ENCODE results near the gene CELF1.
"Not testable (repeated sequence)": the region's sequence is repeated elsewhere in the genome, so short reads cannot be mapped to it uniquely, and the experiment has no call there.

Gene CELF1

DNA sequence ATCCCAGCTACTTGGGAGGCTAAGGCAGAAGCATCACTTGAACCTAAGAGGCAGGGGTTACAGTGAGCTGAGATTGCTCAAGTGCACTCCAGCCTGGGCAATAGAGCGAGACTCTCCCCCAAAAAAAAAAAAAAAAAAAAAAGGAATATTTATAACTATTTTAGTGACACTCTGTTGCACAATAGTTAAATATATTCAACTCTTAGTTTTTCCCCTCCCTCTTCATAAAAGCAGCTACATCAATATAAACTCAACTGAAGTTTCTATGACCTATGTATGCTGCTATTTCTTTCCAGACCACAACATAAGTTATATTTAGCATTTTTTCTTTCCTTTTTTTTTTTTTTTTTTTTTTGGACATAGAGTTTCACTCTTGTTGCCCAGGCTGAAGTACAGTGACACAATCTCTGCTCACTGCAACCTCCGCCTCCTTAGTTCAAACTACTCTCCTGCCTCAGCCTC, 19.2 kb downstream of the CELF1 start:
- TF ChIP-seq, protein P1, sequence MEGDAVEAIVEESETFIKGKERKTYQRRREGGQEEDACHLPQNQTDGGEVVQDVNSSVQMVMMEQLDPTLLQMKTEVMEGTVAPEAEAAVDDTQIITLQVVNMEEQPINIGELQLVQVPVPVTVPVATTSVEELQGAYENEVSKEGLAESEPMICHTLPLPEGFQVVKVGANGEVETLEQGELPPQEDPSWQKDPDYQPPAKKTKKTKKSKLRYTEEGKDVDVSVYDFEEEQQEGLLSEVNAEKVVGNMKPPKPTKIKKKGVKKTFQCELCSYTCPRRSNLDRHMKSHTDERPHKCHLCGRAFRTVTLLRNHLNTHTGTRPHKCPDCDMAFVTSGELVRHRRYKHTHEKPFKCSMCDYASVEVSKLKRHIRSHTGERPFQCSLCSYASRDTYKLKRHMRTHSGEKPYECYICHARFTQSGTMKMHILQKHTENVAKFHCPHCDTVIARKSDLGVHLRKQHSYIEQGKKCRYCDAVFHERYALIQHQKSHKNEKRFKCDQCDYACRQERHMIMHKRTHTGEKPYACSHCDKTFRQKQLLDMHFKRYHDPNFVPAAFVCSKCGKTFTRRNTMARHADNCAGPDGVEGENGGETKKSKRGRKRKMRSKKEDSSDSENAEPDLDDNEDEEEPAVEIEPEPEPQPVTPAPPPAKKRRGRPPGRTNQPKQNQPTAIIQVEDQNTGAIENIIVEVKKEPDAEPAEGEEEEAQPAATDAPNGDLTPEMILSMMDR (IDR thresholded peaks at IDR 0.05; ENCODE audit: low read depth, low read length, missing control alignments): no peak
- no peak overlapping the region for H3K4me3 ChIP-seq (ENCODE audit: low read depth, low read length)
- DNase-seq (ENCODE audit: low read depth): no peak
- in situ Hi-C loops (cut with HindIII; ENCODE audit: low sequenced_read_pairs): no loop called here

DNA sequence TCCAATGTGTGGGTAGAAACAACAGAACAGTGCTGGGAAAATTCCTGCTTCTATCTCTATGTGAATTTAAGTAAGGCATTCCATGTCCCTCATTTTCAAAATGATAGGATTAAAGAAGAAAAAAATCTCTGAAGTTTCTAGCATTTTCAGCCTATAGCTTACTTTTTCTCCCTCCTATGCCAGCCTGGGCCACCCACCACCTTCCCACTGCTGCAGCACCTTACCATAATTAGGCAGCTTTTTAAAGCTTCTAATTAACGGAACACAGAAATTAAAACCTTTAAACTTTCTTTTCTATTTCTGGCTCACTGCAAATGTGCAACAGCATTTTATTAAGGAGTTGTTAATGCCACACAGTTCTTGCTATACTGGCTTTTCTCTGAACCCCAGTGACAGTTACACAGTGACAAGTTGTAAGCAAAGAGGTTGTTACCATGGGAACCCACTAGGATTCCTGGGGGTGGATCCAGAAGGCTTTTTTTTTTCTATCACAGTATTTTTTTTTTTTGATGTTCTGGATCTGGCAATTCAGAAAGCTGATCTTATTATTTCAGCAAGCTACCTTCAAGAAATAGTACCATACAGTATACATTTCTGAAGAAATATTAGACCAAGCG, 20.2 kb downstream of the CELF1 start:
- H3K4me3 ChIP-seq (ENCODE audit: low read depth, low read length): no peak overlapping the region
- TF ChIP-seq, protein P1 (IDR thresholded peaks at IDR 0.05; ENCODE audit: low read depth, low read length, missing control alignments): no peak
- no peak for DNase-seq (ENCODE audit: low read depth)
- in situ Hi-C loops (cut with HindIII; ENCODE audit: low sequenced_read_pairs): no loop called here

DNA sequence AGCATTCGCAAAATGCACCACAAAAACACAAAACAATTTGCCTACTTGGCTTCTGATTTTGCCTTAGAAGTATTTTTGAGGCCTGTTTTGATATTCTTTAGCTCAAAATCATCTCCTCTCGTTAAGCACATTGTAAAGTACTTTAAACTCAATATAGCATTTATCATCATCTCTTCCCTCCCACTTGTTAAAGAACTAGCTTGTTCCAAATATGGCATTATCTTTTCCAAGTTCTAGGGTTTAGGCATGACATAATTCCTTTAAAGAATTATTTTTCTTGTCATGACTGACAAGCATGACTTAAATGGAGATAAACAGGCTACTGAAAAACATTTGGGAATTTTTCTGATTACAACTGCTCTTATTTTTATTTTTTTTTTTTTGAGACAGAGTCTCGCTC, 21.3 kb downstream of the CELF1 start:
- TF ChIP-seq, protein P1 (IDR thresholded peaks at IDR 0.05; ENCODE audit: low read depth, low read length, missing control alignments): no peak
- no peak overlapping the region for H3K4me3 ChIP-seq (ENCODE audit: low read depth, low read length)
- no peak for DNase-seq (ENCODE audit: low read depth)
- in situ Hi-C loops (cut with HindIII; ENCODE audit: low sequenced_read_pairs): no loop called here

DNA sequence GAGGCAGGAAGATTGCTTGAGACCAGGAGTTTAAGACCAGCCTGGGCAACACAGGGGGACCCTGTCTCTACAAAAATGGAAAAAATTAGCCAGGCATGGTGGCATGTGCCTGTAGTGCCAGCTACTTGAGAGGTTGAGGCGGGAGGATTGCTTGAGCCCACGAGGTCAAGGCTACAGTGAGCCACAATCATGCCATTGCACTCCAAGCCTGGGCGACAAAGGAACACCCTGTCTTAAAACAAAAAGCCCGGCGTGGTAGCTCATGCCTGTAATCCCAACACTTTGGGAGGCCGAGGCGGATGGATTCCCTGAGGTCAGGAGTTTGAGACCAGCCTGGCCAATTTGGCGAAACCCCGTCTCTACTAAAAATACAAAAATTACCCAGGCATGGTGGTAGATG, 22.2 kb downstream of the CELF1 start:
- DNase-seq (ENCODE audit: low read depth); in situ Hi-C loops (cut with HindIII; ENCODE audit: low sequenced_read_pairs); H3K4me3 ChIP-seq (ENCODE audit: low read depth, low read length): not testable (repeated sequence)

DNA sequence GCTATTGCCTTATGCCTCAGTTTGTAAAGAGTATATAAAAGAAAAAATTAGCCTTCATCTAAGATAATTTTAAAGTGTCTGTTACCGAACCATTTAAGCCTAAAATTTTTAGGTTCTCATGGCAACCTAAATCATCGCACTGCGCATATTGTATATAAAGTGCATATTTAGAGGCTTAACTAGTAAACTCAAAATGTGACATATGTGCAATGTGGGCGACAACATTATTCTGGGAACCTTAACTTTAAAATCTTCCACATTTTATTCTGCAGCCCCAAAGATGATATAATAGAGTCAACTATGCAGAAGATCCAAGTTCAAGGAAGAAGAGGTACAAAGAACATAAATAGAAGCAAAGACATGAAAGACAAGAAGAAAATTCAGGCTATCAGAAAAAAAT, 23.0 kb downstream of the CELF1 start:
- DNase-seq (ENCODE audit: low read depth): no peak
- in situ Hi-C loops (cut with HindIII; ENCODE audit: low sequenced_read_pairs): no loop called here
- no peak overlapping the region for H3K4me3 ChIP-seq (ENCODE audit: low read depth, low read length)
- TF ChIP-seq, protein P1 (IDR thresholded peaks at IDR 0.05; ENCODE audit: low read depth, low read length, missing control alignments): no peak

DNA sequence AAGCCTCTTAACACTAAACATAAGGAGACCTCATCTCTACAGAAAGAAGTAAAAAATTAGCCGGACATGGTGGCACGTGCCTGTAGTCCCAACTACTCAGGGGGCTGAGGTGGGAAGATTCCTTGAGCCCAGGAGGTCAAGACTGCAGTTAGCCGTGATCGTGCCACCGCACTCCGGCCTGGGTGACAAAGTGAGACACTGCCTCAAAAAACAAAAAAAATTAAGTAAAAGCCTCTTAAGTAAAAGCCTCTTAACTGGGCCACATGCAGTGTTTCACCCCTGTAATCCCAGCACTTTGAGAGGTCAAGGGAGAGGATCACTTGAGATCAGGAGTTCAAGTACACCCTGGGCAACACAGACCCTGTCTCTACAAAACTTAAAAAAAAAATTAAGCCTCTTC, 25.7 kb downstream of the CELF1 start:
- in situ Hi-C loops (cut with HindIII; ENCODE audit: low sequenced_read_pairs): no loop called here
- DNase-seq (ENCODE audit: low read depth): no peak
- no peak overlapping the region for H3K4me3 ChIP-seq (ENCODE audit: low read depth, low read length)
- TF ChIP-seq, protein P1 (IDR thresholded peaks at IDR 0.05; ENCODE audit: low read depth, low read length, missing control alignments): no peak

DNA sequence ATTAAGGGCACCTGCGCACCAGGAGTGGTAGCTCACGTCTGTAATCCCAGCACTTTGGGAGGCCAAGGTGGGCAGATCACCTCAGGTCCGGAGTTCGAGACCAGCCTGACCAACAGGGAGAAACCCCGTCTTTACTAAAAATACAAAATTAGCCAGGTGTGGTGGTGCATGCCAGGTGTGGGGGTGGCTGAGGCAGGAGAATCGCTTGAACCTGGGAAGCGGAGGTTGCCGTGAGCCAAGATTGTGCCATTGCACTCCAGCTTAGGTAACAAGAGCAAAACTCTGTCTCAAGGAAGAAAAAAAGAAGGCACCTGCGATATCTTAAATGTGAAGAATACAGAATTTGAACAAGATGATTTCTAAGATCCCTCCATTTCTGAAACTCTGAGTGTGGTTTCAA, 26.9 kb downstream of the CELF1 start:
- H3K4me3 ChIP-seq (ENCODE audit: low read depth, low read length); DNase-seq (ENCODE audit: low read depth); in situ Hi-C loops (cut with HindIII; ENCODE audit: low sequenced_read_pairs): not testable (repeated sequence)

Data from astrocyte of the cerebellum (primary cell).